ENCODE results near the gene SLC34A1.

- TF ChIP-seq CTCF (IDR thresholded peaks at IDR 0.05), result no peak
- no peak for TF ChIP-seq POLR2A (IDR thresholded peaks at IDR 0.05)
These were observed 50.2 kb downstream of the SLC34A1 start for GRCh38 chr5:177434437-177434836.

Data from uterus (tissue), 2 donors.